H1 (cell line): ENCODE results near the gene TYW5. TPM values are rescaled to one million over a fixed set of nuclear protein-coding genes. Genes with fewer than 3 reads are reported as not detected.

Experiments
- CTCF ChIA-PET: fragments of 300-600 bp; sonication (Branson Sonifier 250); formaldehyde crosslinking; loops from one replicate; lab custom pipeline; 2021; ENCODE audit not compliant: partially characterized antibody; lab: Charles Lee
- POLR2A ChIA-PET: fragments of 300-600 bp; sonication (Branson Sonifier 250); formaldehyde crosslinking; loops from one replicate; lab custom pipeline; 2021; ENCODE audit warnings: inconsistent platforms; ENCODE audit not compliant: partially characterized antibody; lab: Charles Lee
- DNase-seq, 2 experiments: peaks; one replicate each; pipeline versions ENCODE4 v3.0.0 to v3.0.0-alpha.2; 2010 to 2022; ENCODE audit warnings: low spot score in 2 of 2, low read depth in 1 of 2, mixed read lengths in 1 of 2
- FAIRE-seq: peaks from 2 replicates; lab custom pipeline; 2011; peaks lifted over from hg19 to GRCh38; lab: Jason Lieb, UNC
- H2AFZ ChIP-seq: 2 replicates; pipeline ENCODE4 v1.8.1; 2012; ENCODE audit warnings: low read length, inconsistent platforms
- H2AK5ac ChIP-seq: 2 replicates; pipeline ENCODE4 v1.6.1; 2013; ENCODE audit warnings: low read depth, low read length
- H2BK120ac ChIP-seq: replicated peaks from 2 replicates; pipeline ENCODE3; 2013; ENCODE audit warnings: low read depth, low read length, inconsistent platforms
- H2BK12ac ChIP-seq: 2 replicates; pipeline ENCODE4 v1.6.1; 2013; ENCODE audit warnings: low read depth, low read length
- H2BK15ac ChIP-seq: 2 replicates; pipeline ENCODE4 v1.6.1; 2013; ENCODE audit warnings: low read length
- H2BK20ac ChIP-seq: 2 replicates; pipeline ENCODE4 v1.6.1; 2013; ENCODE audit warnings: low read length
- H2BK5ac ChIP-seq: 2 replicates; pipeline ENCODE4 v1.6.1; 2013; ENCODE audit warnings: low read depth, low read length
- H3K14ac ChIP-seq: 2 replicates; pipeline ENCODE4 v1.6.1; 2013; ENCODE audit warnings: inconsistent platforms; ENCODE audit not compliant: insufficient read length
- H3K18ac ChIP-seq: 2 replicates; pipeline ENCODE4 v1.6.1; 2013; ENCODE audit warnings: low read length; ENCODE audit errors: extremely low read depth
- H3K23ac ChIP-seq: 2 replicates; pipeline ENCODE4 v1.6.1; 2013; ENCODE audit warnings: inconsistent platforms; ENCODE audit not compliant: insufficient read length
- H3K23me2 ChIP-seq: 2 replicates; pipeline ENCODE4 v1.6.1; 2013; ENCODE audit warnings: low read depth, low read length
- H3K27ac ChIP-seq: 2 replicates; pipeline ENCODE4 v1.6.1; 2011; ENCODE audit warnings: low read depth, low read length, inconsistent platforms
- H3K27me3 ChIP-seq, 4 experiments: replicated peaks in 1 of 4; 1 replicate in 1 of 4; 2 replicates in 3 of 4; pipeline versions ENCODE4 v1.6.1 to v1.8.1; 2011 to 2013; ENCODE audit warnings: low read length in 3 of 4, mild to moderate bottlenecking in 3 of 4, inconsistent platforms in 2 of 4, mixed read lengths in 2 of 4, moderate library complexity in 1 of 4; ENCODE audit not compliant: control insufficient read depth in 3 of 4, insufficient read depth in 3 of 4; ENCODE audit errors: extremely low read depth in 1 of 4
- H3K36me3 ChIP-seq, 4 experiments: 2 replicates each; pipeline versions ENCODE4 v1.6.1 to v1.8.1; 2011 to 2013; ENCODE audit warnings: mild to moderate bottlenecking in 4 of 4, low read length in 3 of 4, moderate library complexity in 2 of 4, control low read depth in 1 of 4, inconsistent platforms in 1 of 4; ENCODE audit not compliant: insufficient read depth in 4 of 4, control insufficient read depth in 2 of 4
- H3K4ac ChIP-seq: replicated peaks from 2 replicates; pipeline ENCODE3; 2013; ENCODE audit warnings: low read length, low read depth, mixed read lengths, inconsistent platforms; ENCODE audit not compliant: insufficient read length
- H3K4me1 ChIP-seq, 4 experiments: replicated peaks in 1 of 4; 1 replicate in 1 of 4; 2 replicates in 3 of 4; pipeline versions ENCODE4 v1.6.1 to v1.8.1; 2011 to 2013; ENCODE audit warnings: low read length in 3 of 4, inconsistent platforms in 2 of 4, mixed read lengths in 1 of 4; ENCODE audit not compliant: insufficient read depth in 4 of 4, control insufficient read depth in 3 of 4
- H3K4me2 ChIP-seq, 2 experiments: 2 replicates each; pipeline versions ENCODE4 v1.6.1 to v1.8.1; 2011 to 2013; ENCODE audit warnings: low read depth in 2 of 2, low read length in 2 of 2, control low read depth in 1 of 2, inconsistent platforms in 1 of 2, mild to moderate bottlenecking in 1 of 2; ENCODE audit not compliant: insufficient read depth in 1 of 2
- H3K4me3 ChIP-seq, 4 experiments: fragments of 200-600, 300-600 bp in 1 of 4; sonication (generic), shearing (Covaris generic), sonication (Bioruptor Twin) in 1 of 4; 2 replicates each; pipeline versions ENCODE4 v1.5.1 to v1.8.1; 2011 to 2016; ENCODE audit warnings: low read length in 4 of 4, low read depth in 3 of 4, control low read depth in 2 of 4, inconsistent platforms in 2 of 4, mild to moderate bottlenecking in 2 of 4, mixed read lengths in 1 of 4, moderate library complexity in 1 of 4; ENCODE audit not compliant: insufficient read depth in 2 of 4; ENCODE audit errors: extremely low read depth in 1 of 4
- H3K56ac ChIP-seq: replicated peaks from 2 replicates; pipeline ENCODE3; 2013; ENCODE audit warnings: low read depth, mild to moderate bottlenecking, mixed read lengths, low read length, inconsistent platforms; ENCODE audit not compliant: insufficient read length
- H3K79me1 ChIP-seq: 2 replicates; pipeline ENCODE4 v1.6.1; 2013; ENCODE audit warnings: low read depth, low read length, control low read depth
- H3K79me2 ChIP-seq, 2 experiments: 2 replicates each; pipeline versions ENCODE4 v1.6.1 to v1.8.1; 2012 to 2013; ENCODE audit warnings: low read length in 2 of 2, mild to moderate bottlenecking in 2 of 2, inconsistent platforms in 1 of 2; ENCODE audit not compliant: insufficient read depth in 2 of 2, control insufficient read depth in 1 of 2
- H3K9ac ChIP-seq, 4 experiments: replicated peaks in 1 of 4; 1 replicate in 1 of 4; 2 replicates in 3 of 4; pipeline versions ENCODE4 v1.6.1 to v1.8.1; 2011 to 2013; ENCODE audit warnings: low read depth in 3 of 4, low read length in 3 of 4, control low read depth in 2 of 4, mild to moderate bottlenecking in 2 of 4, moderate library complexity in 2 of 4, inconsistent platforms in 1 of 4; ENCODE audit errors: extremely low read depth in 1 of 4
- H3K9me3 ChIP-seq, 2 experiments: 2 replicates each; pipeline versions ENCODE4 v1.6.1 to v1.8.1; 2012 to 2013; ENCODE audit warnings: mild to moderate bottlenecking in 2 of 2, moderate library complexity in 2 of 2, control low read depth in 1 of 2, inconsistent platforms in 1 of 2, low read depth in 1 of 2, low read length in 1 of 2, mixed read lengths in 1 of 2; ENCODE audit not compliant: insufficient read depth in 2 of 2
- H4K20me1 ChIP-seq, 2 experiments: replicated peaks in 1 of 2; 2 replicates each; pipeline versions ENCODE3 to v1.8.1; 2011 to 2013; ENCODE audit warnings: inconsistent platforms in 2 of 2, low read length in 2 of 2, mild to moderate bottlenecking in 1 of 2; ENCODE audit not compliant: insufficient read depth in 2 of 2, control insufficient read depth in 1 of 2
- H4K5ac ChIP-seq: 2 replicates; pipeline ENCODE4 v1.6.1; 2013; ENCODE audit warnings: low read length, low read depth, mixed read lengths, inconsistent platforms; ENCODE audit not compliant: insufficient read length
- H4K8ac ChIP-seq: 2 replicates; pipeline ENCODE4 v1.8.0; 2013; ENCODE audit warnings: mild to moderate bottlenecking, moderate library complexity, low read length, inconsistent platforms; ENCODE audit not compliant: insufficient read depth; ENCODE audit errors: extremely low read depth
- H4K91ac ChIP-seq: replicated peaks from 2 replicates; pipeline ENCODE3; 2013; ENCODE audit warnings: low read length, mixed read lengths, inconsistent platforms; ENCODE audit not compliant: insufficient read length
- CBX8 ChIP-seq: fragments of 300-800, 300-1000 bp; sonication (generic); IDR thresholded peaks from 2 replicates; pipeline ENCODE4 v1.7.1; 2016; ENCODE audit warnings: low read depth, low read length, borderline replicate concordance
- CTBP2 ChIP-seq: IDR thresholded peaks from 2 replicates; pipeline ENCODE4 v1.7.0; 2011; ENCODE audit warnings: borderline replicate concordance, mild to moderate bottlenecking, moderate library complexity, mixed read lengths, low read length; ENCODE audit not compliant: insufficient read depth, insufficient read length
- EP300 ChIP-seq, 2 experiments: IDR thresholded peaks; 1 replicate in 1 of 2; 2 replicates in 1 of 2; pipeline ENCODE4 v1.6.1; 2011 to 2012; ENCODE audit warnings: low read depth in 2 of 2, low read length in 2 of 2, mild to moderate bottlenecking in 2 of 2, borderline replicate concordance in 1 of 2, inconsistent platforms in 1 of 2, moderate library complexity in 1 of 2
- GABPA ChIP-seq: IDR thresholded peaks from 2 replicates; pipeline ENCODE4 v1.6.1; 2011; ENCODE audit warnings: mild to moderate bottlenecking, low read length, moderate library complexity, borderline replicate concordance; ENCODE audit not compliant: insufficient read depth
- KDM4A ChIP-seq: IDR thresholded peaks from one replicate; pipeline ENCODE4 v1.7.1; 2012; ENCODE audit warnings: low read depth, mild to moderate bottlenecking, moderate library complexity, low read length, inconsistent platforms; ENCODE audit not compliant: severe bottlenecking
- RNF2 ChIP-seq: fragments of 200-900, 300-1000 bp; sonication (generic); IDR thresholded peaks from 2 replicates; pipeline ENCODE4 v1.7.1; 2016; ENCODE audit warnings: borderline replicate concordance, low read depth, mild to moderate bottlenecking, antibody characterized with exemption, low read length; ENCODE audit not compliant: poor library complexity, severe bottlenecking; ENCODE audit errors: missing control alignments
- SP4 ChIP-seq: IDR thresholded peaks from 2 replicates; pipeline ENCODE4 v1.6.1; 2012; ENCODE audit warnings: low read length, inconsistent platforms
- SRF ChIP-seq: IDR thresholded peaks from 2 replicates; pipeline ENCODE4 v1.6.1; 2011; ENCODE audit warnings: mild to moderate bottlenecking, low read depth, low read length, moderate library complexity
- WGBS, 2 experiments: shearing (Covaris generic) in 1 of 2; methylation state at CpG; one replicate each; pipeline versions ENCODE4 v1.1.6 to v1.1.7; 2013 to 2015; ENCODE audit warnings: low lambda C conversion rate in 2 of 2, mixed read lengths in 2 of 2, inconsistent platforms in 1 of 2, low coverage in 1 of 2, missing lambda C conversion rate in 1 of 2; ENCODE audit not compliant: insufficient replicate concordance in 2 of 2, insufficient coverage in 1 of 2, insufficient read length in 1 of 2; ENCODE audit errors: extremely low coverage in 1 of 2, missing lambda C conversion rate in 1 of 2; 5-methylcytosine and 5-hydroxymethylcytosine counted together
- polyA plus RNA-seq, 7 experiments: library from polyadenylated mRNA; depleted of rRNA in 3 of 7; stranded (reverse) in 5 of 7; unstranded in 2 of 7; fragments of >200 nt in 5 of 7; fragments of 200-250 nt in 2 of 7; gene quantifications; 1 replicate in 5 of 7; 2 replicates in 1 of 7; 4 replicates in 1 of 7; pipeline versions ENCODE4 v1.2.1 to v1.2.3, GENCODE V29; 2011 to 2013; ENCODE audit warnings: missing spikeins in 2 of 7, mixed read lengths in 2 of 7
- total RNA-seq: library from RNA; stranded (reverse); fragmentation: NEBNext Ultra II Directional; extraction: Animal tissue kit (Norgen Biotek cat#: 25700); gene quantifications from 2 replicates; pipeline ENCODE4 v1.2.1, GENCODE V29; 2021
- TF ChIP-seq, protein P1 (sequence below): IDR thresholded peaks from 2 replicates; pipeline ENCODE4 v1.6.1; 2012; ENCODE audit warnings: low read length, inconsistent platforms

TYW5 gene
- total and polyA plus RNA-seq, 2 of the 8 experiments (the other 6 are each of a cell fraction or from before 2014, with no cell fraction given) = 5.4 to 11.3 TPM

DNA sequence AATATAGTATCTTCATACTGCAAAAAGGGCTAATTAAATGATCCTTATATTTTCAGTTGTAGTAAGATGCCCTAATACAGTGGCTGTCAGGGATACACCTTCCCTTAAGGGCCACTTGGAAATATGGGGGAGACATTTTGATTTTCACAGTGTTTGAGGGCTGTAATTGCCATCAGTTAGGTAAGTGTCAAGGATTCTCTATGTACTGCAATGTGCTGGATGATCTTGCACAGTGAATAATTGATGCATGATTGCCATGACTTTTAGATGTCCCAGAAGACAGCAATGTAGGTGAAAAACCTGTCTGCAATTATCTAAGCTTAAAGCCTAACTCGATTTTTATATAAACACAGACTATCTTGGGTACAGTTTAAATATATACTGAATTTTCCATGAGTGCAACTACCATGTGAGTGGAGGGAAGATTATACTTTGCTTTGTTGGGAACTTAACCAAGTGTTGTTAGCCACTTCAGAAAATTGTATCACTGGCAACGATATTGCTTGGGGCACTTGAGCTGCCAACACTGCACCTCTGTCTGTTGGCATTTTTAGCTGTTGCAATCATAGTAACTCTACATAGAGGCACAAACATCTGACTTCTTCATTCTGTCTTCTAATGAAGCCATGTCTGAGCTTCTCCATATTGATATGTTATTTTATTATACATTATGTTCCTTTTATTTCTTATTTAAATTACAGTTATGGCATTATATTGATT lies 45.3 kb upstream of the TYW5 start:
- Histone ChIP-seq H3K36me3 (no peaks in the 10 kb centered on the region), H3K9me3 (no peaks in the 10 kb centered on the region), H3K4me3 (no peak overlapping the region), H4K20me1 (no peaks in the 10 kb centered on the region), H3K23me2 (no peaks in the 10 kb centered on the region), H3K4me2 (no peak overlapping the region), H3K23ac (no peak overlapping the region), H3K4me1 (peaks cover 2 to 9% (median 5%) of the 10 kb centered on the region in 4 experiments; a peak in 3 of 7 replicates), H3K79me2 (no peaks in the 10 kb centered on the region), H3K4ac (no peak overlapping the region), H2AFZ (no peak overlapping the region), H3K56ac (no peak overlapping the region), H4K91ac (no peak overlapping the region), H3K79me1 (no peaks in the 10 kb centered on the region), H2BK120ac (no peak overlapping the region), H2BK12ac (no peak overlapping the region), H3K27me3 (no peaks in the 10 kb centered on the region), H2BK20ac (no peak overlapping the region), H2BK5ac (no peak overlapping the region), H4K8ac (no peak overlapping the region), H3K14ac (no peak overlapping the region), H3K9ac (no peak overlapping the region), H2AK5ac (no peak overlapping the region), H3K27ac (no peak overlapping the region), H3K18ac (no peak overlapping the region), H4K5ac (no peak overlapping the region), H2BK15ac (no peak overlapping the region)
- CTCF ChIA-PET = interaction anchor here (0.6 to 2.0 kb wide), 3 partner anchors 15 to 509 kb away, joined by 3 to 10 read pairs (median 4); partner anchors contain the start of gene KCTD18
- POLR2A ChIA-PET = no interaction called here
- DNase-seq = no peak
- WGBS, 2 experiments = 89% methylated on average over 2 of the region's 2 CpGs; no CpG with 5 or more reads in 1 of the 2 experiments
- no peak for FAIRE-seq
- TF ChIP-seq SRF = no peak
- TF ChIP-seq CTBP2 = no peak
- TF ChIP-seq, protein P1, sequence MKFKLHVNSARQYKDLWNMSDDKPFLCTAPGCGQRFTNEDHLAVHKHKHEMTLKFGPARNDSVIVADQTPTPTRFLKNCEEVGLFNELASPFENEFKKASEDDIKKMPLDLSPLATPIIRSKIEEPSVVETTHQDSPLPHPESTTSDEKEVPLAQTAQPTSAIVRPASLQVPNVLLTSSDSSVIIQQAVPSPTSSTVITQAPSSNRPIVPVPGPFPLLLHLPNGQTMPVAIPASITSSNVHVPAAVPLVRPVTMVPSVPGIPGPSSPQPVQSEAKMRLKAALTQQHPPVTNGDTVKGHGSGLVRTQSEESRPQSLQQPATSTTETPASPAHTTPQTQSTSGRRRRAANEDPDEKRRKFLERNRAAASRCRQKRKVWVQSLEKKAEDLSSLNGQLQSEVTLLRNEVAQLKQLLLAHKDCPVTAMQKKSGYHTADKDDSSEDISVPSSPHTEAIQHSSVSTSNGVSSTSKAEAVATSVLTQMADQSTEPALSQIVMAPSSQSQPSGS = no peak
- TF ChIP-seq SP4 = no peak
- TF ChIP-seq KDM4A = no peak
- no peak for TF ChIP-seq RNF2
- TF ChIP-seq EP300 (IDR thresholded peaks at IDR 0.05; ENCODE audit: borderline replicate concordance in 1 of 2, low read depth in 2 of 2, low read length in 2 of 2) = no peak
- no peak for TF ChIP-seq CBX8
- TF ChIP-seq GABPA = no peak
